RWPE1 (cell line): ENCODE data around the gene SH3PXD2A.

ENCODE experiments used
- CTCF ChIA-PET: fragments of 350-600 bp; sonication (Branson Sonifier 250); formaldehyde crosslinking; extraction: SDS; loops from one replicate; lab custom pipeline; 2021; lab: Yijun Ruan, JAX
- POLR2A ChIA-PET: fragments of 400-600 bp; formaldehyde crosslinking; extraction: SDS; loops from one replicate; lab custom pipeline; 2020; ENCODE audit warnings: antibody characterized with exemption; ENCODE audit not compliant: low non-redundant PET; lab: Yijun Ruan, JAX
- DNase-seq: peaks from one replicate; pipeline ENCODE4 v3.0.0; 2012; ENCODE audit warnings: low spot score
- H3K27ac ChIP-seq: fragments of 450-650 bp; 2 replicates; pipeline ENCODE4 v1.5.1; 2017
- CTCF ChIP-seq: fragments of 450-650 bp; conservative IDR thresholded peaks from 2 replicates; pipeline ENCODE4 v1.5.1; 2017; ENCODE audit warnings: low read depth, mild to moderate bottlenecking

The SH3PXD2A gene

GRCh38 chr10:103640436-103641181 lies 214.8 kb downstream of the SH3PXD2A start:
- no peak for DNase-seq
- CTCF ChIA-PET = no interaction called here
- peak overlapping the region; percentile 28 for H3K27ac ChIP-seq
- POLR2A ChIA-PET = no interaction called here
- no peak for TF ChIP-seq CTCF

- CTCF ChIA-PET = no interaction called here
- POLR2A ChIA-PET = no interaction called here
- peak overlapping the region; percentile 48 for H3K27ac ChIP-seq
- no peak for TF ChIP-seq CTCF
- DNase-seq = no peak
Observed at GRCh38 chr10:103638948-103639347, 216.4 kb downstream of the SH3PXD2A start.

GRCh38 chr10:103637927-103638557 lies 217.3 kb downstream of the SH3PXD2A start:
- CTCF ChIA-PET = interaction anchor here (0.7 kb wide), 1 partner anchor 24 kb away, joined by 3 read pairs; no protein-coding TSS in a partner anchor
- TF ChIP-seq CTCF = no peak
- POLR2A ChIA-PET = no interaction called here
- no peak for DNase-seq
- peak overlapping the region; percentile 48 for H3K27ac ChIP-seq

- no peak for DNase-seq
- POLR2A ChIA-PET = no interaction called here
- no peak for TF ChIP-seq CTCF
- peak overlapping the region; percentile 48 for H3K27ac ChIP-seq
- CTCF ChIA-PET = interaction anchor here (0.6 to 0.9 kb wide), 2 partner anchors 48 to 144 kb away, joined by 3 to 4 read pairs; no protein-coding TSS in a partner anchor
Observed at GRCh38 chr10:103637011-103637410, 218.4 kb downstream of the SH3PXD2A start.

- H3K27ac ChIP-seq = peak overlapping the region; percentile 48
- no peak for DNase-seq
- CTCF ChIA-PET = interaction anchor here (0.9 kb wide), 1 partner anchor 145 kb away, joined by 3 read pairs; no protein-coding TSS in a partner anchor
- POLR2A ChIA-PET = no interaction called here
- TF ChIP-seq CTCF = no peak
Observed at GRCh38 chr10:103636492-103636891, 218.9 kb downstream of the SH3PXD2A start.

GRCh38 chr10:103635580-103635979 lies 219.8 kb downstream of the SH3PXD2A start:
- no peak for TF ChIP-seq CTCF
- peak overlapping the region; percentile 48 for H3K27ac ChIP-seq
- ChIA-PET POLR2A (no interaction called here), CTCF (no interaction called here)
- no peak for DNase-seq
